NCI-H2029 treated with DMSO at 0.1 percent for 48 hours (cell line): ENCODE measurements around the gene SPAG8.
A peak's percentile ranks its signal among the peaks of the same experiment; 100 is the strongest.

Source experiments
- DNase-seq: peaks from one replicate; lab custom pipeline; 2025; lab: John Stamatoyannopoulos, UW

The SPAG8 gene

GRCh38 chr9:35771534-35771933, 40.5 kb downstream of the SPAG8 start:
- DNase-seq: peak; percentile 96

GRCh38 chr9:35771075-35771433, 41.0 kb downstream of the SPAG8 start:
- DNase-seq: peak; percentile 64

GRCh38 chr9:35769763-35770162, 42.3 kb downstream of the SPAG8 start:
- DNase-seq: no peak

- no peak for DNase-seq
Measured at GRCh38 chr9:35767458-35767857, 44.6 kb downstream of the SPAG8 start.

GRCh38 chr9:35766997-35767396, 45.1 kb downstream of the SPAG8 start:
- no peak for DNase-seq

GRCh38 chr9:35763803-35764202, 48.3 kb downstream of the SPAG8 start:
- DNase-seq: no peak

GRCh38 chr9:35763181-35763580, 48.9 kb downstream of the SPAG8 start:
- DNase-seq: no peak

GRCh38 chr9:35760651-35761050, 51.4 kb downstream of the SPAG8 start:
- peak; percentile 45 for DNase-seq

GRCh38 chr9:35759795-35760194, 52.3 kb downstream of the SPAG8 start:
- no peak for DNase-seq
